HEK293 (cell line): ENCODE measurements around the gene TRIM44.

ENCODE experiments used
- CTCF ChIA-PET: fragments of 350-600 bp; formaldehyde crosslinking; extraction: SDS; loops from one replicate; lab custom pipeline; 2021; ENCODE audit warnings: antibody characterized with exemption; lab: Yijun Ruan, JAX
- POLR2A ChIA-PET: fragments of 300-600 bp; formaldehyde crosslinking; extraction: SDS; loops from one replicate; lab custom pipeline; 2020; ENCODE audit warnings: antibody characterized with exemption, inconsistent platforms; lab: Yijun Ruan, JAX
- H3K27ac ChIP-seq: fragments of 200-500 bp; sonication (Bioruptor generic); 2 replicates; pipeline ENCODE4 v1.5.1; 2014; ENCODE audit warnings: low read depth, low read length, control low read depth, inconsistent platforms; ENCODE audit errors: extremely low read depth
- H3K36me3 ChIP-seq, 2 experiments: fragments of 200-500 bp in 1 of 2; sonication (Bioruptor generic) in 1 of 2; 1 replicate in 1 of 2; 2 replicates in 1 of 2; pipeline ENCODE4 v1.5.1; 2014 to 2017; ENCODE audit warnings: inconsistent platforms in 2 of 2, low read length in 2 of 2; ENCODE audit not compliant: control insufficient read depth in 2 of 2, insufficient read depth in 1 of 2
- H3K4me1 ChIP-seq: fragments of 200-500 bp; sonication (Bioruptor generic); 2 replicates; pipeline ENCODE4 v1.5.1; 2014; ENCODE audit warnings: mild to moderate bottlenecking, low read length, inconsistent platforms; ENCODE audit not compliant: control insufficient read depth, insufficient read depth
- H3K4me3 ChIP-seq: 2 replicates; pipeline ENCODE4 v1.5.1; 2011; ENCODE audit warnings: low read depth, mild to moderate bottlenecking, control low read depth, low read length, moderate library complexity
- H3K9me3 ChIP-seq: fragments of 200-500 bp; sonication (Bioruptor generic); 2 replicates; pipeline ENCODE4 v1.5.1; 2014; ENCODE audit warnings: low read depth, low read length, inconsistent platforms; ENCODE audit not compliant: control insufficient read depth, insufficient read depth
- HOXD13 ChIP-seq: sonication (generic); formaldehyde crosslinking; IDR thresholded peaks from 2 replicates; pipeline ENCODE4 v1.8.0; 2022; ENCODE audit warnings: missing genetic modification reagents, borderline replicate concordance
- KLF16 ChIP-seq: fragments of 450-650 bp; formaldehyde crosslinking; IDR thresholded peaks from 2 replicates; pipeline ENCODE4 v1.5.1; 2017; ENCODE audit warnings: missing biosample characterization, missing genetic modification characterization
- PATZ1 ChIP-seq: fragments of 450-650 bp; formaldehyde crosslinking; IDR thresholded peaks from 2 replicates; pipeline ENCODE4 v1.5.1; 2016; ENCODE audit warnings: missing biosample characterization, missing genetic modification characterization
- SCRT1 ChIP-seq: fragments of 450-650 bp; formaldehyde crosslinking; IDR thresholded peaks from 2 replicates; pipeline ENCODE4 v1.5.1; 2016; ENCODE audit warnings: missing biosample characterization, missing genetic modification characterization, borderline replicate concordance
- SP3 ChIP-seq: fragments of 450-650 bp; formaldehyde crosslinking; IDR thresholded peaks from 2 replicates; pipeline ENCODE4 v1.5.1; 2016; ENCODE audit warnings: missing biosample characterization, missing genetic modification characterization
- ZBTB44 ChIP-seq: fragments of 450-650 bp; IDR thresholded peaks from 2 replicates; pipeline ENCODE4 v1.5.1; 2018; ENCODE audit warnings: missing biosample characterization, mild to moderate bottlenecking, missing genetic modification characterization
- ZFP69B ChIP-seq: fragments of 450-650 bp; formaldehyde crosslinking; IDR thresholded peaks from 2 replicates; pipeline ENCODE4 v1.5.1; 2016; ENCODE audit warnings: missing biosample characterization, missing genetic modification characterization
- ZNF157 ChIP-seq: fragments of 450-650 bp; formaldehyde crosslinking; IDR thresholded peaks from 2 replicates; pipeline ENCODE4 v1.5.1; 2016; ENCODE audit warnings: missing biosample characterization, missing genetic modification characterization
- ZNF184 ChIP-seq: fragments of 450-650 bp; IDR thresholded peaks from 2 replicates; pipeline ENCODE4 v1.5.1; 2018; ENCODE audit warnings: missing biosample characterization, mild to moderate bottlenecking, missing genetic modification characterization
- ZNF202 ChIP-seq: fragments of 450-650 bp; formaldehyde crosslinking; IDR thresholded peaks from 2 replicates; pipeline ENCODE4 v1.5.1; 2016; ENCODE audit warnings: missing biosample characterization, missing genetic modification characterization, borderline replicate concordance
- ZNF24 ChIP-seq: fragments of 450-650 bp; formaldehyde crosslinking; IDR thresholded peaks from 2 replicates; pipeline ENCODE4 v1.5.1; 2016; ENCODE audit warnings: missing biosample characterization, missing genetic modification characterization
- ZNF248 ChIP-seq: fragments of 450-650 bp; formaldehyde crosslinking; IDR thresholded peaks from 2 replicates; pipeline ENCODE4 v1.5.1; 2017; ENCODE audit warnings: missing biosample characterization, missing genetic modification characterization
- ZNF37A ChIP-seq: fragments of 450-650 bp; IDR thresholded peaks from 2 replicates; pipeline ENCODE4 v1.5.1; 2018; ENCODE audit warnings: missing biosample characterization, missing genetic modification characterization
- ZNF423 ChIP-seq: fragments of 450-650 bp; formaldehyde crosslinking; IDR thresholded peaks from 2 replicates; pipeline ENCODE4 v1.5.1; 2016; ENCODE audit warnings: missing biosample characterization, missing genetic modification characterization
- ZNF433 ChIP-seq: fragments of 450-650 bp; formaldehyde crosslinking; IDR thresholded peaks from 2 replicates; pipeline ENCODE4 v1.5.1; 2016; ENCODE audit warnings: missing biosample characterization, missing genetic modification characterization, low read depth
- ZNF513 ChIP-seq: fragments of 450-650 bp; IDR thresholded peaks from 2 replicates; pipeline ENCODE4 v1.5.1; 2018; ENCODE audit warnings: missing biosample characterization, missing genetic modification characterization
- ZNF76 ChIP-seq: fragments of 450-650 bp; formaldehyde crosslinking; IDR thresholded peaks from 2 replicates; pipeline ENCODE4; 2016; ENCODE audit warnings: low read depth, missing biosample characterization, missing genetic modification characterization, borderline replicate concordance
- ZNF776 ChIP-seq: fragments of 450-650 bp; formaldehyde crosslinking; IDR thresholded peaks from 2 replicates; pipeline ENCODE4 v1.5.0; 2017; ENCODE audit warnings: missing biosample characterization, missing genetic modification characterization, borderline replicate concordance
- ZNF777 ChIP-seq: fragments of 450-650 bp; formaldehyde crosslinking; IDR thresholded peaks from 2 replicates; pipeline ENCODE4 v1.5.1; 2017; ENCODE audit warnings: missing biosample characterization, missing genetic modification characterization, borderline replicate concordance

The TRIM44 gene

GRCh38 chr11:35676611-35676965, 14.0 kb downstream of the TRIM44 start (continued):
- TF ChIP-seq ZNF513 (tag by site-specific recombination) (no peak), ZNF184 (tag by site-specific recombination) (no peak)

GRCh38 chr11:35677904-35678303, 15.3 kb downstream of the TRIM44 start:
- ChIA-PET POLR2A (no interaction called here), CTCF (interaction anchor here (2.2 kb wide), 1 partner anchor 144 kb away, joined by 5 read pairs; no protein-coding TSS in a partner anchor)
- H3K36me3 ChIP-seq = no peaks in the 10 kb centered on the region

GRCh38 chr11:35678471-35678870, 15.9 kb downstream of the TRIM44 start:
- Histone ChIP-seq H3K36me3 (no peaks in the 10 kb centered on the region), H3K4me3 (no peak overlapping the region), H3K4me1 (peaks cover 18% of the 10 kb centered on the region), H3K9me3 (no peaks in the 10 kb centered on the region), H3K27ac (no peak overlapping the region)
- TF ChIP-seq ZNF777 (tag by site-specific recombination) (no peak), ZBTB44 (tag by site-specific recombination) (no peak), ZNF157 (tag by site-specific recombination) (no peak), ZFP69B (tag by site-specific recombination) (no peak), PATZ1 (tag by site-specific recombination) (no peak), ZNF433 (tag by site-specific recombination) (no peak)
- CTCF ChIA-PET = no interaction called here
- POLR2A ChIA-PET = no interaction called here

More at GRCh38 chr11:35677904-35678303, 15.3 kb downstream of the TRIM44 start:
- Histone ChIP-seq H3K4me3 (no peak overlapping the region), H3K4me1 (peaks cover 17% of the 10 kb centered on the region), H3K9me3 (no peaks in the 10 kb centered on the region), H3K27ac (no peak overlapping the region)
- TF ChIP-seq ZNF76 (tag by site-specific recombination) = no peak
- no peak for TF ChIP-seq KLF16 (tag by site-specific recombination)
- TF ChIP-seq ZNF248 (tag by site-specific recombination) = no peak
- no peak for TF ChIP-seq SCRT1 (tag by site-specific recombination)

- Histone ChIP-seq H3K4me3 (no peak overlapping the region), H3K27ac (no peak overlapping the region), H3K36me3 (no peaks in the 10 kb centered on the region), H3K4me1 (peaks cover 18% of the 10 kb centered on the region), H3K9me3 (no peaks in the 10 kb centered on the region)
- ChIA-PET POLR2A (no interaction called here), CTCF (interaction anchor here (1.1 kb wide), 1 partner anchor 143 kb away, joined by 3 read pairs; no protein-coding TSS in a partner anchor)
- TF ChIP-seq ZNF37A (tag by site-specific recombination) (no peak), ZNF202 (tag by site-specific recombination) (no peak), PATZ1 (tag by site-specific recombination) (no peak), ZNF24 (tag by site-specific recombination) (no peak), SP3 (tag by site-specific recombination) (no peak), ZNF776 (tag by site-specific recombination) (no peak), ZNF423 (no peak), HOXD13 (CRISPR knock-in tag) (no peak)
These were observed 16.4 kb downstream of the TRIM44 start for GRCh38 chr11:35678975-35679374.
